Activated CD8-positive, alpha-beta T cell treated with anti-CD3 and anti-CD28 coated beads for 36 hours (primary cell): ENCODE data around the gene ASRGL1. TPM values are rescaled to one million over a fixed set of nuclear protein-coding genes. Genes with fewer than 3 reads are reported as not detected.

Experiments used
- ATAC-seq: fragments of 200-7000 bp; cut with Tn5 transposase; one replicate; pipeline ENCODE4 v1.10.0; 2021; ENCODE audit warnings: mild to moderate bottlenecking, moderate library complexity
- CTCF ChIA-PET: fragments of 350-600 bp; sonication (Branson Sonifier 250); formaldehyde crosslinking; loops from one replicate; lab custom pipeline; 2021; ENCODE audit warnings: antibody characterized with exemption; lab: Charles Lee
- POLR2A ChIA-PET: fragments of 350-600 bp; sonication (Branson Sonifier 250); formaldehyde crosslinking; loops from one replicate; lab custom pipeline; 2021; ENCODE audit warnings: antibody characterized with exemption; lab: Charles Lee
- DNase-seq: peaks from one replicate; pipeline ENCODE4 v3.0.0-alpha.2; 2020
- H3K27ac Mint-ChIP-seq: one replicate; pipeline ENCODE4 v1.8.0; 2021; ENCODE audit warnings: mild to moderate bottlenecking, mixed read lengths
- H3K27me3 Mint-ChIP-seq: one replicate; pipeline ENCODE4 v1.8.0; 2021; ENCODE audit warnings: mixed read lengths
- H3K36me3 Mint-ChIP-seq: one replicate; pipeline ENCODE4 v1.8.0; 2021; ENCODE audit warnings: low read depth, mixed read lengths
- H3K4me1 Mint-ChIP-seq: one replicate; pipeline ENCODE4 v1.8.0; 2021; ENCODE audit warnings: low read depth, mixed read lengths
- H3K4me3 Mint-ChIP-seq: one replicate; pipeline ENCODE4 v1.8.0; 2021; ENCODE audit warnings: mild to moderate bottlenecking, moderate library complexity, mixed read lengths
- H3K9me3 Mint-ChIP-seq: one replicate; pipeline ENCODE4 v1.8.0; 2021; ENCODE audit warnings: mixed read lengths
- intact Hi-C: fragments of 100-400 bp; cut with micrococcal nuclease; formaldehyde crosslinking; loops from one replicate; pipeline ENCODE4 v1.10.0; 2022
- total RNA-seq, 2 experiments: library from RNA; stranded (reverse); gene quantifications; one replicate each; pipeline ENCODE4 v1.2.3, GENCODE V29; 2021
- TF ChIP-seq, protein P1 (sequence below): fragments of 200-600 bp; IDR thresholded peaks from one replicate; pipeline ENCODE4 v1.8.0; 2022; ENCODE audit warnings: antibody characterized with exemption, mild to moderate bottlenecking

Gene ASRGL1
- total RNA-seq, 2 experiments from 2014 or later: 6.4 to 6.7 TPM

GRCh38 chr11:62423012-62423411 lies 85.8 kb downstream of the ASRGL1 start:
- no peak overlapping the region for H3K27ac Mint-ChIP-seq
- TF ChIP-seq, protein P1, sequence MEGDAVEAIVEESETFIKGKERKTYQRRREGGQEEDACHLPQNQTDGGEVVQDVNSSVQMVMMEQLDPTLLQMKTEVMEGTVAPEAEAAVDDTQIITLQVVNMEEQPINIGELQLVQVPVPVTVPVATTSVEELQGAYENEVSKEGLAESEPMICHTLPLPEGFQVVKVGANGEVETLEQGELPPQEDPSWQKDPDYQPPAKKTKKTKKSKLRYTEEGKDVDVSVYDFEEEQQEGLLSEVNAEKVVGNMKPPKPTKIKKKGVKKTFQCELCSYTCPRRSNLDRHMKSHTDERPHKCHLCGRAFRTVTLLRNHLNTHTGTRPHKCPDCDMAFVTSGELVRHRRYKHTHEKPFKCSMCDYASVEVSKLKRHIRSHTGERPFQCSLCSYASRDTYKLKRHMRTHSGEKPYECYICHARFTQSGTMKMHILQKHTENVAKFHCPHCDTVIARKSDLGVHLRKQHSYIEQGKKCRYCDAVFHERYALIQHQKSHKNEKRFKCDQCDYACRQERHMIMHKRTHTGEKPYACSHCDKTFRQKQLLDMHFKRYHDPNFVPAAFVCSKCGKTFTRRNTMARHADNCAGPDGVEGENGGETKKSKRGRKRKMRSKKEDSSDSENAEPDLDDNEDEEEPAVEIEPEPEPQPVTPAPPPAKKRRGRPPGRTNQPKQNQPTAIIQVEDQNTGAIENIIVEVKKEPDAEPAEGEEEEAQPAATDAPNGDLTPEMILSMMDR: no peak
- H3K36me3 Mint-ChIP-seq: no peaks in the 10 kb centered on the region
- POLR2A ChIA-PET: interaction anchor here (0.6 kb wide), 2 partner anchors 129 to 168 kb away, joined by 3 read pairs; partner anchors contain the start of gene TUT1
- no peak overlapping the region for H3K4me3 Mint-ChIP-seq
- DNase-seq (peak; percentile 29), ATAC-seq (no peak)
- H3K9me3 Mint-ChIP-seq: no peaks in the 10 kb centered on the region
- intact Hi-C loops: no loop called here
- CTCF ChIA-PET: interaction anchor here (1.4 to 11.5 kb wide), 5 partner anchors 15 to 141 kb away, joined by 3 to 186 read pairs (median 66); no protein-coding TSS in a partner anchor
- peaks cover 20% of the 10 kb centered on the region for H3K4me1 Mint-ChIP-seq
- peaks cover 5% of the 10 kb centered on the region for H3K27me3 Mint-ChIP-seq

GRCh38 chr11:62427630-62428233 lies 90.5 kb downstream of the ASRGL1 start:
- Mint-ChIP-seq H3K27me3 (peaks cover 7% of the 10 kb centered on the region), H3K9me3 (no peaks in the 10 kb centered on the region), H3K27ac (peak overlapping the region; percentile 83), H3K36me3 (no peaks in the 10 kb centered on the region), H3K4me1 (peaks cover 40% of the 10 kb centered on the region), H3K4me3 (peak overlapping the region; percentile 18)
- ChIA-PET CTCF (interaction anchor here (0.7 to 11.5 kb wide), 4 partner anchors 33 to 129 kb away, joined by 3 to 186 read pairs (median 6); no protein-coding TSS in a partner anchor), POLR2A (interaction anchor here (0.6 to 1.2 kb wide), 5 partner anchors 26 to 414 kb away, joined by 3 to 4 read pairs (median 3); no protein-coding TSS in a partner anchor)
- TF ChIP-seq, protein P1: no peak
- DNase-seq (peak; percentile 44), ATAC-seq (peak; percentile 57)
- intact Hi-C loops: loop anchor here (2.0 to 5.0 kb wide), 2 partner anchors 115 to 130 kb away; no protein-coding TSS in a partner anchor

GRCh38 chr11:62428871-62429560 lies 91.8 kb downstream of the ASRGL1 start:
- Mint-ChIP-seq H3K9me3 (no peaks in the 10 kb centered on the region), H3K36me3 (no peaks in the 10 kb centered on the region), H3K27ac (no peak overlapping the region), H3K4me3 (no peak overlapping the region), H3K27me3 (peaks cover 4% of the 10 kb centered on the region), H3K4me1 (peaks cover 45% of the 10 kb centered on the region)
- DNase-seq (no peak), ATAC-seq (no peak)
- TF ChIP-seq, protein P1: no peak
- POLR2A ChIA-PET: interaction anchor here (0.9 kb wide), 1 partner anchor 8 kb away, joined by 4 read pairs; no protein-coding TSS in a partner anchor
- intact Hi-C loops: loop anchor here (5.0 kb wide), 1 partner anchor 128 kb away; no protein-coding TSS in a partner anchor
- CTCF ChIA-PET: interaction anchor here (0.8 to 11.5 kb wide), 4 partner anchors 34 to 112 kb away, joined by 3 to 186 read pairs (median 6); no protein-coding TSS in a partner anchor

DNA sequence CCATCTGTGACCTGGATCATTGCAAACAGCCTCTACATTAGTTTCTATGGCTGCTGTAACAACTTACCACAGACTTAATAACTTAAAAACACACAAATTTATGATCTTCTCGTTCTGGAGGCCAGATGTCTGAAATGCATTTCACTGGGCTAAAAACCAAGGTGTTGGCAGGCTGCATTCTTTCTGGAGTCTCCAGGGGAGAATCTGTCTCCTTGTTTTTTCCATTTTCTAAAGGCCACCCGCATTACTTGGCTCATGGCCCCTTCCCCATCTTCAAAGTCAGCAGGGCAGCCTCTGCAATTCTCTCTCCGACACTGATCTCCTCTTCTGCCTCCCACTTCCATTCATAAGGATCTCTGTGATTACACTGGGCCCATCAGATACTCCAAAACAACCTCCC lies 93.2 kb downstream of the ASRGL1 start:
- Mint-ChIP-seq H3K36me3 (no peaks in the 10 kb centered on the region), H3K4me3 (no peak overlapping the region), H3K4me1 (peaks cover 49% of the 10 kb centered on the region), H3K9me3 (no peaks in the 10 kb centered on the region), H3K27me3 (peaks cover 2% of the 10 kb centered on the region), H3K27ac (no peak overlapping the region)
- intact Hi-C loops: no loop called here
- DNase-seq (no peak), ATAC-seq (no peak)
- POLR2A ChIA-PET: no interaction called here
- TF ChIP-seq, protein P1: no peak
- CTCF ChIA-PET: interaction anchor here (0.7 kb wide), 1 partner anchor 36 kb away, joined by 3 read pairs; no protein-coding TSS in a partner anchor
